CD4-positive, alpha-beta T cell treated with Interleukin-17A for 4 hours (primary cell): ENCODE results near the gene C18orf32.
A peak's percentile ranks its signal among the peaks of the same experiment; 100 is the strongest.
"Not testable (repeated sequence)": the region's sequence is repeated elsewhere in the genome, so short reads cannot be mapped to it uniquely, and the experiment has no call there.

Experiments used
- DNase-seq: peaks from one replicate; pipeline ENCODE4 v3.0.0-alpha.2; 2020; ENCODE audit warnings: mixed read lengths

C18orf32 gene

DNA sequence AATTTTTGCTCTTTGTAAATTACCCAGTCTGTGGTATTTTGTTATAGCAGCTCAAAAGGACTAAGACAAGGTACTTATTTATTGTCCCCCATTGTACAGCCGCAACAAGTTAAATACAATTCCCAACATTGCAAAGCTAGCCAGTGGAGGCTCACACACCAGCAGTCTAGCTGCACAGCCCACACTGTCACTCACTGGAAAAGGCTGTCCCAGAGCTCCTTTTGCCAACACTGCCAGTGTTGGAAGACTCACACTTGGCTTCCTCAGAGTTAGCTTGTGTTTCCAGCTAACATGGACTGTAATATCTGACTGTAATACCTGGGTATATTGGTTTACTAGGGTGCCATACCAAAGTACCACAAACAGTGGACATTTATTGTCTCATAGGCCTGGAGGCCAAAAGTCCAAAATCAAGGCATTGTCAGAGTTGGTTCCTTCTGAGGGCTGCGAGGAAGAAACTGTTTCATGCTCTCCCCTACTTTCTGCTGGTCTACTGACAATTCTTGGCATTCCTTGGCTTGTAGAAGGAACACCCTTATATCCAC is 19.9 kb downstream of the C18orf32 start:
- DNase-seq: no peak

DNA sequence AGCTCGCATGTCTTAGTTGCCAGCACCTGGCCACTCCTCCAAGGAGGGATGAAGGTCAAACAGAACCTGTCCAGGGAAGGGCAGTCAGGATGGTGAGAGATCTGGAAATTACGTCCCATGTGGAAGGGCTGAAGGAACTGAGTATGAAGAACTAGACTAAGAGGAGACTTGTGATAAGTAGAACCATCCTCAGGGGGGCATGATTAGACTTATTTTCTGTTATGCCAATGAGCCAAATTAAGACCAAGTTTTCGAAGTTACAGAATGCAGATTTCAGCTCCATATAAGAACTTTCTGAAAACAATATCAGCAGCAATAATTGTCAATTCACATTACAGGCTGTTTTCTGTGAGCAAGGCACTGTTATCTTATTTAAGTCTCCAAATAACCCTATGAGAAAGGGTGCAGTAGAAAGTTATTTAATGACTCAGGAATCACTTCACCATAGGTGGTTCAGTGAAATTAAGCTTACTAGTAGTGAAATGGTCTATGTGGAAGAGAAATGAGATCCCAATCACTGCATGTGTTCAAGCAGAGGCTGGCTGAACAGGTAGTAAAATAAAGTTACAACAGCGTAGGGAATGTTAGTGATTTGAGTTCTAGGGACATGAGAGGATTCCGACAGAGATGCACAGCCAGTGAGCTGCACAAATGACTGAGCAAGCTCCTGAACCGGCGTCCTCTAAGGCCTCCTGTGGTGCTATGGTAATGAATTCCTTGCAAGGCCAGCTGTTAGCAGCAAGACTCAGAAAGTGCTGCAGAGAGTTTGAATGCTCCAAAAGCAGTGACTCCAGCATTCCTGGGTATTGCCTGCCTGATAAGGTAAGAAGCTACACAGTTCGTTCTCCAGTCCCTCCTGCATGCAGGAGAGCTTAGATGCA is 22.1 kb downstream of the C18orf32 start:
- no peak for DNase-seq

DNA sequence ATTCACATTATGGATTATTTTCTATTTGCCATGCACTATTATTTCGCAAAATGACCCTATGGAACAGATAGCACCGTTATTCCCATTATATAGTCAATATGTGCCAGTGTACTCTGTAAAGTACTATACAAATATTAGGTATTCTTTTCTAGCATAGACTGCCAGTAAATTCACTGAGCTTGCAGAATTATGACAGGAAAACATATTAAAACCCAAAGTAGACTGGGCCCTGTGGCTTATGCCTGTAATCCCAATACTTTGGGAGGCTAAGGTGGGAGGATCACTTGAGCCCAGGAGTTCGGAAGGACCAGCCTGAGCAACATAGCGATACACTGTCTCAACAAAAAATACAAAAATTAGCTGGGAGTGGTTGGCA is 25.4 kb downstream of the C18orf32 start:
- DNase-seq: no peak

DNA sequence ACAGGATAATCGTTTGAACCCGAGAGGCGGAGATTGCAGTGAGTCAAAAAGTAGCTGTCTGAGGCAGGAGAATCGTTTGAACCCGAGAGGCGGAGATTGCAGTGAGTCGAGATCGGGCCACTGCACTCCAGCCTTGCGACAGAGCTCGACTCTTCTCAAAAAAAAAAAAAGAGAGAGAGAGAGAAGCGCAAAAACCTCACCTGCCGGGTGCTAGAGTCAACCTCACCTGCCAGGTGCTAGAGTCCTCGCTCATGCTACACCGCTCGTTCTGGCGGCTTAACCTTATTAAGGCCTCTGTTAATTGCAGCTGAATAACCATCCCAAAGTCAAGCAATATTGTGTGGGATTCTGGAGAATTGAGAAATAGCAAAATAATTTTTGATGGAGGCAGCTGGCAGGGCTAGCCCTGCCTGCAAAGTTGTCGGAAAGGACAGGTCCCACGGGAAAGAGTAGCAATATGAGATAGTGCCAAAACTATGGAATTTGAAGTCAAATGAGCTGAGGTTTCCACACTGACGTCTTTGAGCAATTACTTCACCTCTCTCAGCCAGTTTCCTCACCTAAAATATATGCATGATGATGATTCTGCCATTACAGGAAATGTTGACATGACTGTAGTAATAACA is 25.9 kb downstream of the C18orf32 start:
- DNase-seq: no peak

DNA sequence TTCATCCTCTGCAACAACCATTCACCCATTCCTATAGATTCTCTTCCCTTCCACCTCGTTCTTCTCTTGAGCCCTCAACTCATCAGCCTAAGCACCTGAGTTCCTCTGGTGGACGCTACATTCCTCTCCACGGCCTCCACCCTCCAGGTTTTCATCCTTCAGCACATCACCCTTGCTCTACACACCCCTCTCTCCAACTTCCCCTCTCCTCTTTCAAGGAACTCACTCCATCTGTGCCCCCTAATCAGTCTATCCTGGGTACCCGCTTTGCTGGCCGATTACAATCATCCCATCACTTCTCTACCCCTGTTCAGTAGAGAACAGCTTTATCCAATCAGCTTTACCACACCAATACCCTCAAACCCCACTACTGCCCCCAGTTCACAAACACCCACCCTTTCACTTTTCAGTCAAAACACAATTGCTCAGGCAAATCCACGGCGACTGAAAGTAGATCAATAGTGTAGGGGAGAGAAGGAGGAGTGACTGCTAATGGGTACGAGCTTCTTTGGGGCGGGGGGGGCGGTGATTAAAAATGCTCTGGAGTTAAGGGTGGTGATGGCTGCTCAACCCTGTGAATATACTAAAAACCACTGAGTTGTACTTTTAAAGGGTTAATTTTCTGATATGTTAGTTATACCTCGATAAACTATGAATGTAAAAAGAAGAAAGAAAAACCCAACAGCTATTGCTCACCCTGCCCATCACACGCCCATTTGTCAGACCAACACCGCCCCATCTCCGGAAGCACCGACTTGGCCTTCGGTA is 27.4 kb downstream of the C18orf32 start:
- peak; percentile 30 for DNase-seq

DNA sequence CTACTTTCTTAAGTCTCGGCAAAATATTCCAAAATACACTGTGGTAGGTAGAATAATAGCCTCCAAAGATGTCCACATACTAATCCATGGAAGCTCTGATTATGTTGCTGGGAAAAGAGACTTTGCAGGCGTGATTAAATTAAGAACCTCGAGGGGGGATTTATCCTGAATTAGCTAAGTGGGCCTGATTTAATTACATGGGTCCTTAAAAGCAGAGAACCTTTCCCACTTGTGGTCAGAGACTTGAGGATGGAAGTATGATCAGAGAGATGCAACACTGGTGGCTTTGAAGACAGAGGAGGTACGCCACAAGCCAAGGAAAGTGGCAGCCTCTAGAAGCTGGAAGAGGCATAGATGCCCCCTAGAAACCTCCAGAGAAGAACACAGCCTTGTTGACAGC is 29.4 kb downstream of the C18orf32 start:
- DNase-seq: no peak

DNA sequence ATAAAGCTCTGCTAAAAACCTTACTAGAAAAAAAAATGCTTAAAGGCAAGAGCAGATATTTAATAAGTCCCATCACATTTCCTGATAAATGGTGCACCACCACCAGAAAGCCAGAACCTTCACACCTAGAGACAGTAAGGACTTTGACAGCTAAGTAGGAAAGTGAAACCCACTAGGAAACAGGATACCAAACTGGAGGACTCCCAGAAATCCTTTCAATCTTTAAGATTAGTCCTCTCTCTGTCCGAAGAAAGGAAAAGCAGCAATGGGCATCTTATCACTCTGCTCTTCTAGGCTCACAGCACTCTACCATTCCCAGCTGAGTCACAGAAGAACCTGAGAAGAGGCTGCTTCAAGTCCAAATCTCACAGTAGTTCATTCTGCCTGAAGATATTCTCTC is 30.2 kb downstream of the C18orf32 start:
- DNase-seq: no peak

DNA sequence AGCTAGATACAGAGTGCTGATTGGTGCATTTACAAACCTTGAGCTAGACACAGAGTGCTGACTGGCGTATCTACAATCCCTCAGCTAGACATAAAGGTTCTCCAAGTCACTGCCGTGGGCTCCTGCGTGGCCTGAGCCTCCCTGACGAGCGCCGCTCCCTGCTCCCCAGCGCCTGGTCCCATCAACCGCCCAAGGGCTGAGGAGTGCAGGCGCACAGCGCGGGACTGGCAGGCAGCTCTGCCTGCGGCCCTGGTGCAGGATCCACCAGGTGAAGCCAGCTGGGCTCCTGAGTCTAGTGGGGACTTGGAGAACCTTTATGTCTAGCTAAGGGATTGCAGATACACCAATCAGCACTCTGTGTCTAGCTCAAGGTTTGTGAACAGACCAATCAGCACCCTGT is 34.5 kb downstream of the C18orf32 start:
- not testable (repeated sequence) for DNase-seq

DNA sequence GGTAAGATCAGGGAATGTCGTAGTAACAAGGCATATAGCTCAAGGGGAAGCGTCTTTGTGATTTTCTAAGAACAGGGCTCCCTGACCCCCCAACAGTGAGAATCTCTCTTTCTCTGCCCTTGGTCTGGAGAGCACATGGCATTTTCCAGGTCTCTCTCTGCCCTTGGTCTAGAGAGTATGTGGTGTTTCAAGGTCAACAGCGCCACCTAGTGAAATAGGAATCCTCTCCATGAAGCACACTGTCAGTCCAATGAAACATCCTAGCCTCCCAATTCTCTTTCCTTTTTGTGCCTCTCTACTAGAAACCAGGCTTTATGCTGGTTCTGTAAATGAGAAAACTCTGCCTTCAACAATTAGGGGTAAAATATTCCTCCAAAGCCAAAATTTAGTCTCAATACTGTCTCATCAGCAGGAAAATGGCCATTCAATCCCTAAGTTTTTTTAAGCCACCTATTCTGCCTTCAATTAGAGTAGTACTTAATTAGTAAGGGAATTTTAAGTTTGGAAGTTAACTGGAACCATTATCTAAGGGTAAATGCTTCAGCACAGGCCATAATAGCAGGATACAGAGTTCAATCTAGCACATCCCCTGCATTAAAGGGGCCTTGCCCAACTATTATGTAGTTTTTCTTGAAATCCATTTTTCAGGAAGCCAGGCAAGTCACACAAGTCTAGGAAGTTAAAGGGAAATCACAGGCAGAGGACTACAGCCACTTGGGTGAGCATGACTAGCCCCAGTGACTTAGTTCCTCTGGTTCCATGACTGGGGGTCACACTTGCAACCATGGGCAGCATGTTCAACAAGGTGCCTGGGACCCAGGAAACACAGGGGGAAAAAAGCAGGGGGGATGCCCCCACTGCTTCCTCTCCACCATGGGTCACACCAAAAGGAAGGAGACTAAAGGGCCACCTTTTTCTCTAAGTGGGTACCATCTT is 39.0 kb downstream of the C18orf32 start:
- peak; percentile 58 for DNase-seq

DNA sequence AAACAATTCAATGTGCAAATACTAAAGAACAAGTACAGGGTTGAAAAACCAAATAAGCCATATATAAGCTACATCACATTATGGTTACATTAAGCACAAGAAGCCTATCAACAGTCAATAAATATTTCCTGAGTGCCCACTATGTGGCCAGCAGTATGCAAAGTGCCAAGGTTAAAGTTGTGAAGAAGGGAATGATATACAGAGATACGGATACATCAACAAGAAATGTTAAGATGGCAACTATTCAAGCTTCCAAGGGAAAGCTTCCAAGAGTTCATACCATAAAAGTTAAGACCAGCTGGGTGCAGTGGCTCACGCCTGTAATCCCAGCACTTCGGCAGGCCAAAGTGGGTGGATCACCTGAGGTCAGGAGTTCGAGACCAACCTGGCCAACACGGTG is 40.6 kb downstream of the C18orf32 start:
- DNase-seq: no peak

DNA sequence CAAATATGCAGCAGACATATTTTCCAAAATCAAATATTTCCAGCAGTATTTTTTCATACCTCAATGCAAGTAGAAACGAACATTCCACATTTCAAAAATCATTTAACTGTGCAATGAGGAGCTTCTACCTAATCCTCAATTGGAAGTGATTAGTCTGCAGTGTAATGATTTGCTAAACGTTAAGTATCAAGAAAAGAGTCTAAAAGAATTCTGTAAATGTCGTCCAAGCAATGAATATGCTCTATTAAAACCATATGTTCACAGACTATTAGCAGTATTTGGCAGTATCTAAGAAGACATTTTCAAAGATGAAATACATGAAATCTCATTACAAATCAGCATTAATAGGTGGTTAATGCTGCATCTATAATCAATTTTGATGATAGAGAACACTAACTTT is 42.5 kb downstream of the C18orf32 start:
- no peak for DNase-seq

DNA sequence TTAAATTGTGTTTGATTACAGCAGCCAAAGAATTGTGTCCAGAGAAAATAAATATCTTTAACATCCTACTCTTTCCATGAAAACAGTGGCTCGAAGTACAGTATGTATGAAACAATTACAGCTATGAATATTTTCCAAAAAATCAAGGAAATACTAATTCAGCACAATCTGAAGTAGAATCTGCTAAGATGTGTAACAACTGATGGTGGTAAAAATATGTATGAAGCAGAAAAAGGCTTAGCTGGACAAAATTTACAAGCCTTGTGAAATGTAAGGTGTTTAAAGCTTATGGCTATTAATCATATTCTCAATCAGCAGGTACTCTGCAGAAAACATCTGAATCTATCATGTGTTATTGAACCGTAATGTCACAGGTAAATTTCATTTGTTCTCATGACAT is 43.2 kb downstream of the C18orf32 start:
- no peak for DNase-seq

DNA sequence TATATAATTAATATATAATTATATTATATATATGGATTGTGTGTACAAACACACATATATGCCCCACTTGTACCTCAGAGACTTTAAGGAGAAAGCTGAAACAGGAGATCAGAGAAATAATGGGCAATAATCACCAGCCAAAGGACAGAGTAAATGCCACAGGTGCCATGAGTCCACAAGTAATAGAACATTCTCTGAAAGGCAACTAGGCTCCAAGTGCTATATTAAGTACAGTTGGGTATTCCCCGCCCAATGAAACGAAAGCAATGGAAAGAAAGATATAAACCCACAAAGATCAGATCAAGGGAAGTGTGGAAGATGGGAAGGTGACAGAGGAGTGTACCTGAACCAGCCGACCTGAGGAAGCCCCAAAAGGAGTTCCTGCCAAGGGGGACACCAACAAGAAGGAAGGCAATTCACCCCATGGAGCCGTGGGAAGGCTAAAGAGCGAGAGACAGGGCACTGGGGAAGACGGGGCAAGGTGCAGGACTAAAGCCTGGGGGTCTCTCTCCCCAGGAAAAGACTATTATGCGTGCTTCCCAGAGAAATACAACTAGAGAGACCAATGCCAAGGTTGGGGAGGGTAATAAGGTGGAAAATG is 45.6 kb downstream of the C18orf32 start:
- no peak for DNase-seq

DNA sequence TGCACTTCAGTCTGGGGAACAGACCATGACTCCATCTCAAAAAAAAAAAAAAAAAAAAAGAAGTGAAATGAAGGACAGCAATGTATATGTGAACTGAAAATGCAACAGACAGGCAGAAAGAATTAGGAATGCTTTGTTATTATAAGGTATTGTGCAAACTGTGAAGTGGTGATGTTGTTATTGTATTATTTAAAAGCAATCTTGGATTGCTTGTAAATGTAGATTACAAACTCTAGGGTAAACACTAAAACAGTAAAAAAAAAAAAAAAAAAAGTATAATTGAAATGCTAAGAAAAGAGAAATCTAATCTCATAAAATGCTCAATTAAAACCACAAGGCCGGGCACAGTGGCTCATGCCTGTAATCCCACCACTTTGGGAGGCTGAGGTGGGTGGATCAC is 51.9 kb downstream of the C18orf32 start:
- DNase-seq: no peak

DNA sequence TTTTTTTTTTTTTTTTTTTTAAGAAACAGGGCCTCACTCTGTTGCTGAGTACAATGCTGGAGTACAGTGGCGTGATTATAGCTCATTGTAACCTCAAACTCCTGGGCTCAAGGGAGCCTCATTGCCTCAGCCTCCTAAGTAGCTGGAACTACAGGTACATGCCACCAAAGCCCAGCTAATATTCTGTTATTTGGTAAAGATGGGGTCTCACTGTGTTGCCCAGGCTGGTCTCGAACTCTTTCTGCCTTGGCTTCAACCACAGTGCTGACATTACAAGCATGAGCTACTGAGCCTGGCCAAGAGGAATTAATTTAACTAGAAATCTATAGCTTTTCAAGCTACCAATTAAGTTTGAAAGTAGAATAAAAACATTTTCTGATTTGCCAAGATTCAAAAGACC is 54.4 kb downstream of the C18orf32 start:
- DNase-seq: no peak

DNA sequence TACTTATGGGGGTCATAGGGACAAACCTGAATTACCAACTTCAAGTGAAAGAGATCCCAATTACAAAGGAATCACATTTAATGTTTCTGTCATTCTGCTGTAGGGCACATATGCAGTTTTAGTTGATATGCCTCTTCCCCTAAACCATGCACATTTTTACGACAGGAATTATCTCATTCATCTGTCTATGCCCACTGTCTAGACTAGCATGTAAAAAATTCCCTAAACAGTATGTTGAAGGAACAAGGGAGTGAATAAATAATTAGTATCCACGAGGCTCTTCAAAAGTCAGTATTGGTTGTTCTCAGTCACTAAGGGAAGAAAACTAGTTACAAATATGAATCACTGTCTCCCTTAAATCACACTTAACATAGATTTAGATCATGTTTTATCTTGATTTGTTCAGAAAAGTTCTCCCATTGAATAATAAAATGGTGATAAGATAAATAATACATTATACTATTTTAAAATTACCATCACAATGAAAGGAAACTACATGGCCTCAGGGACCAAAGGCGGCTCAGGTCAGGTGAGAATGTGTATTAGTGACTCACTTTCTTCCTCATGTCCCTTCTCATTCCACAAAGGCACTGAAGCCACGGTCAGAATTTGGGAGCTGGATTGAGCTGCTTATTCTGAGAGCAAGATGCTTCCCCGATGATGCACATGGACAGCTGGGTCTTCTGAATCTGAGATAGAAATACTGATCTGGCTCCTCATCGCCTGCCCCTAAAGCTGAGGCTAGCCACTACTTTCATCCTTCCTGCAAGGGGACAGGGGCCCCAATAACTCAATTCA is 55.7 kb downstream of the C18orf32 start:
- DNase-seq: no peak
